ENCODE data around the gene JAZF1. TPM values are rescaled to one million over a fixed set of nuclear protein-coding genes. Genes with fewer than 3 reads are reported as not detected.

The JAZF1 gene
- total RNA-seq, 1 experiment from 2014 or later: 14.2 TPM

- no peak overlapping the region for H3K4me3 Mint-ChIP-seq (ENCODE audit: unreplicated experiment)
- no TSS peak for BruUV-seq (replicated peaks)
- H3K27me3 Mint-ChIP-seq (ENCODE audit: insufficient read depth, unreplicated experiment): no peaks in the 10 kb centered on the region
- no peaks in the 10 kb centered on the region for H3K9me3 Mint-ChIP-seq (ENCODE audit: unreplicated experiment)
- no peaks in the 10 kb centered on the region for H3K36me3 Mint-ChIP-seq (ENCODE audit: insufficient read depth, unreplicated experiment)
- DNase-seq (ENCODE audit: unreplicated experiment): no peak
- H3K4me1 Mint-ChIP-seq (ENCODE audit: insufficient read depth, unreplicated experiment): no peaks in the 10 kb centered on the region
- intact Hi-C loops (cut with micrococcal nuclease): no loop called here
- H3K27ac Mint-ChIP-seq (ENCODE audit: low read depth, unreplicated experiment): no peak overlapping the region
- POLR2A ChIA-PET: interaction anchor here (0.5 kb wide), 1 partner anchor 325 kb away, joined by 3 read pairs; no protein-coding TSS in a partner anchor
- CTCF ChIA-PET: no interaction called here
- TF ChIP-seq CTCF (IDR thresholded peaks at IDR 0.05; ENCODE audit: unreplicated experiment): no peak
Measured at GRCh38 chr7:27972276-27972675, 208.3 kb downstream of the JAZF1 start.

GRCh38 chr7:27971171-27971812 is 209.3 kb downstream of the JAZF1 start:
- POLR2A ChIA-PET: interaction anchor here (0.7 kb wide), 1 partner anchor 20 kb away, joined by 3 read pairs; no protein-coding TSS in a partner anchor
- CTCF ChIA-PET: interaction anchor here (1.5 kb wide), 1 partner anchor 776 kb away, joined by 3 read pairs; no protein-coding TSS in a partner anchor
- DNase-seq (ENCODE audit: unreplicated experiment): no peak

GRCh38 chr7:27970350-27970749 is 210.2 kb downstream of the JAZF1 start:
- TF ChIP-seq CTCF (IDR thresholded peaks at IDR 0.05; ENCODE audit: unreplicated experiment): no peak
- Mint-ChIP-seq H3K27ac (ENCODE audit: low read depth, unreplicated experiment) (no peak overlapping the region), H3K4me3 (ENCODE audit: unreplicated experiment) (no peak overlapping the region), H3K9me3 (ENCODE audit: unreplicated experiment) (no peaks in the 10 kb centered on the region), H3K27me3 (ENCODE audit: insufficient read depth, unreplicated experiment) (no peaks in the 10 kb centered on the region), H3K4me1 (ENCODE audit: insufficient read depth, unreplicated experiment) (no peaks in the 10 kb centered on the region), H3K36me3 (ENCODE audit: insufficient read depth, unreplicated experiment) (no peaks in the 10 kb centered on the region)
- BruUV-seq (replicated peaks): no TSS peak
- DNase-seq (ENCODE audit: unreplicated experiment): no peak
- CTCF ChIA-PET: interaction anchor here (1.5 kb wide), 1 partner anchor 775 kb away, joined by 3 read pairs; no protein-coding TSS in a partner anchor
- intact Hi-C loops (cut with micrococcal nuclease): no loop called here
- POLR2A ChIA-PET: no interaction called here

More at GRCh38 chr7:27971171-27971812, 209.3 kb downstream of the JAZF1 start:
- H3K36me3 Mint-ChIP-seq (ENCODE audit: insufficient read depth, unreplicated experiment): no peaks in the 10 kb centered on the region
- no peak overlapping the region for H3K27ac Mint-ChIP-seq (ENCODE audit: low read depth, unreplicated experiment)
- BruUV-seq (replicated peaks): no TSS peak
- H3K4me3 Mint-ChIP-seq (ENCODE audit: unreplicated experiment): no peak overlapping the region
- H3K9me3 Mint-ChIP-seq (ENCODE audit: unreplicated experiment): no peaks in the 10 kb centered on the region
- no peaks in the 10 kb centered on the region for H3K27me3 Mint-ChIP-seq (ENCODE audit: insufficient read depth, unreplicated experiment)
- no peaks in the 10 kb centered on the region for H3K4me1 Mint-ChIP-seq (ENCODE audit: insufficient read depth, unreplicated experiment)
- no peak for TF ChIP-seq CTCF (IDR thresholded peaks at IDR 0.05; ENCODE audit: unreplicated experiment)
- intact Hi-C loops (cut with micrococcal nuclease): no loop called here

GRCh38 chr7:27969346-27969745 is 211.2 kb downstream of the JAZF1 start:
- Mint-ChIP-seq H3K4me3 (ENCODE audit: unreplicated experiment) (no peak overlapping the region), H3K27me3 (ENCODE audit: insufficient read depth, unreplicated experiment) (no peaks in the 10 kb centered on the region), H3K9me3 (ENCODE audit: unreplicated experiment) (no peaks in the 10 kb centered on the region), H3K36me3 (ENCODE audit: insufficient read depth, unreplicated experiment) (no peaks in the 10 kb centered on the region), H3K27ac (ENCODE audit: low read depth, unreplicated experiment) (no peak overlapping the region), H3K4me1 (ENCODE audit: insufficient read depth, unreplicated experiment) (no peaks in the 10 kb centered on the region)
- POLR2A ChIA-PET: no interaction called here
- intact Hi-C loops (cut with micrococcal nuclease): no loop called here
- TF ChIP-seq CTCF (IDR thresholded peaks at IDR 0.05; ENCODE audit: unreplicated experiment): no peak
- CTCF ChIA-PET: no interaction called here
- no TSS peak for BruUV-seq (replicated peaks)
- DNase-seq (ENCODE audit: unreplicated experiment): no peak

All from MCF 10A (cell line).